ENCODE results near the gene OGT. TPM values are rescaled to one million over a fixed set of nuclear protein-coding genes. Genes with fewer than 3 reads are reported as not detected.

Gene OGT
- total RNA-seq, 1 experiment from 2014 or later, result 116 TPM

DNA sequence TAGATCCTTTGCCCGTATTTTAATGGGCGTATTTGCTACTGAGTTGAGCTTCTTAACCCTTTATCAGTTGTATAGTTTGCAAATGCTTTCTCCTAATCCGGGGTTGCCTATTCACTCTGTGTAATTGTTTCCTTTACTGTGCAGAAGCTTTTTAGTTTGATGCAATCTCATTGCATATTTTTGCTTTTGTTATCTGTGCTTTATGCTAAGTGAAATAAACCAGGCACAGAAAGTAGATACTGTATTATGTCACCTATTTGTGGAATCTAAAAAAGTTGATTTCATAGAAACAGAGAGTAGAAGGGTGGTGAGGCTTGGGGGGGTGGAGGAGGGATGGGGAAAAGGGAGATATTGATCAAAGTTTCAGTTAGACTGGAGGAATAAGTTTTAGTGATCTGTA, 17.7 kb downstream of the OGT start:
- Mint-ChIP-seq H3K4me1 (no peaks in the 10 kb centered on the region), H3K4me3 (no peak overlapping the region), H3K27ac (no peak overlapping the region), H3K36me3 (ENCODE audit: insufficient read depth in 1 of 3, low read depth in 3 of 3) (peaks cover 29 to 75% (median 63%) of the 10 kb centered on the region in 3 experiments; a peak in 6 of 7 replicates), H3K9me3 (peaks cover 45 to 59% of the 10 kb centered on the region in 2 experiments), H3K27me3 (ENCODE audit: low read depth) (no peaks in the 10 kb centered on the region)
- Histone ChIP-seq H4K5ac (ENCODE audit: insufficient read length, low read depth, low read length) (no peak overlapping the region), H3K79me1 (ENCODE audit: insufficient read depth, low read depth, low read length, poor library complexity, severe bottlenecking) (no peaks in the 10 kb centered on the region), H2BK15ac (ENCODE audit: low read depth, low read length) (no peak overlapping the region), H3K18ac (ENCODE audit: insufficient read length, low read depth, low read length) (no peak overlapping the region), H2AFZ (ENCODE audit: low read length) (no peak overlapping the region), H4K8ac (replicated peaks; ENCODE audit: insufficient read length, low read depth, low read length) (no peak overlapping the region), H4K20me1 (ENCODE audit: control insufficient read depth, insufficient read depth, insufficient read length) (no peaks in the 10 kb centered on the region), H3K23me2 (ENCODE audit: insufficient read length, low read depth, low read length, poor library complexity, severe bottlenecking) (no peaks in the 10 kb centered on the region), H3K4me1 (ENCODE audit: insufficient read depth, low read length) (no peaks in the 10 kb centered on the region), H3K14ac (ENCODE audit: insufficient read depth, low read length) (no peak overlapping the region), H2BK20ac (ENCODE audit: low read depth, low read length, poor library complexity, severe bottlenecking) (no peak overlapping the region), H3K23ac (ENCODE audit: insufficient read length, low read depth, low read length) (no peak overlapping the region), H3K4ac (ENCODE audit: low read depth, low read length) (no peak overlapping the region), H3K9me3 (ENCODE audit: control insufficient read depth, low read depth, low read length) (peaks cover 5% of the 10 kb centered on the region), H3K79me2 (ENCODE audit: insufficient read depth, low read length) (no peaks in the 10 kb centered on the region; the same call in 1 of the 2 replicates), H3K27ac (ENCODE audit: insufficient read length, low read depth, low read length) (no peak overlapping the region), H2AK5ac (ENCODE audit: insufficient read length, low read length) (no peak overlapping the region), H3K4me2 (ENCODE audit: insufficient read depth, insufficient read length, low read length) (no peak overlapping the region), H3K9ac (ENCODE audit: extremely low read depth, insufficient read length, low read length) (no peak overlapping the region), H3K27me3 (ENCODE audit: insufficient read depth, low read length) (no peaks in the 10 kb centered on the region), H4K91ac (ENCODE audit: insufficient read length, low read depth, low read length) (no peak overlapping the region), H2BK12ac (ENCODE audit: insufficient read length, low read depth, low read length) (no peak overlapping the region), H2BK5ac (ENCODE audit: insufficient read length, low read length) (no peak overlapping the region), H2BK120ac (ENCODE audit: low read depth, low read length, poor library complexity, severe bottlenecking) (no peak overlapping the region), H3K56ac (ENCODE audit: insufficient read length, low read depth, low read length) (no peak overlapping the region), H3T11ph (ENCODE audit: low read length) (no peak overlapping the region)
- no peak for TF ChIP-seq CTCF (conservative IDR thresholded peaks at IDR 0.05)
- WGBS (ENCODE audit: extremely low coverage, insufficient read length, low lambda C conversion rate), result no CpG with 5 or more reads among the region's 3 CpGs
- no peak for DNase-seq
